Liver (tissue), 9 donors: Measurements from ENCODE around the gene CMTM2. TPM values are rescaled to one million over a fixed set of nuclear protein-coding genes. Genes with fewer than 3 reads are reported as not detected.

Experiments used
- DNase-seq: peaks from one replicate; pipeline ENCODE4 v3.0.0-alpha.2; 2017; ENCODE audit warnings: low spot score
- H3K27ac ChIP-seq, 2 donors: one replicate each; pipeline ENCODE4 v1.7.0; 2013; ENCODE audit warnings: inconsistent platforms in 2 of 2, low read length in 2 of 2, control low read depth in 1 of 2, low read depth in 1 of 2, mild to moderate bottlenecking in 1 of 2
- H3K27me3 ChIP-seq, 4 donors: one replicate each; pipeline versions ENCODE4 v1.6.1 to v1.7.0; 2013; ENCODE audit warnings: low read length in 3 of 4, inconsistent platforms in 1 of 4, mild to moderate bottlenecking in 1 of 4, moderate library complexity in 1 of 4; ENCODE audit not compliant: control insufficient read depth in 4 of 4, insufficient read depth in 4 of 4
- H3K36me3 ChIP-seq, 4 donors: one replicate each; pipeline versions ENCODE4 v1.6.1 to v1.7.0; 2013; ENCODE audit warnings: low read length in 3 of 4, mild to moderate bottlenecking in 3 of 4, low read depth in 1 of 4, moderate library complexity in 1 of 4; ENCODE audit not compliant: control insufficient read depth in 4 of 4, insufficient read depth in 3 of 4
- H3K4me1 ChIP-seq, 4 donors: one replicate each; pipeline versions ENCODE4 v1.6.1 to v1.7.0; 2013; ENCODE audit warnings: low read length in 3 of 4, mild to moderate bottlenecking in 3 of 4, moderate library complexity in 1 of 4; ENCODE audit not compliant: control insufficient read depth in 4 of 4, insufficient read depth in 4 of 4
- H3K4me3 ChIP-seq, 3 donors: one replicate each; pipeline versions ENCODE4 v1.6.1 to v1.7.0; 2013; ENCODE audit warnings: low read length in 3 of 3, control low read depth in 1 of 3, low read depth in 1 of 3, mild to moderate bottlenecking in 1 of 3
- H3K9ac ChIP-seq, 2 donors: one replicate each; pipeline ENCODE4 v1.7.0; 2013; ENCODE audit warnings: low read length in 2 of 2, mild to moderate bottlenecking in 2 of 2, moderate library complexity in 2 of 2, control low read depth in 1 of 2, low read depth in 1 of 2
- H3K9me3 ChIP-seq, 4 donors: one replicate each; pipeline versions ENCODE4 v1.6.1 to v1.7.0; 2013; ENCODE audit warnings: low read length in 3 of 4; ENCODE audit not compliant: control insufficient read depth in 4 of 4
- EGR1 ChIP-seq, 2 donors: IDR thresholded peaks; 2 replicates each; pipeline ENCODE4 v1.6.1; 2016 to 2018; ENCODE audit warnings: antibody characterized with exemption in 2 of 2, low read depth in 2 of 2
- FOXA1 ChIP-seq: IDR thresholded peaks from 2 replicates; pipeline ENCODE4 v1.6.1; 2016; ENCODE audit warnings: antibody characterized with exemption
- FOXA2 ChIP-seq: IDR thresholded peaks from 2 replicates; pipeline ENCODE4 v1.6.1; 2016; ENCODE audit warnings: antibody characterized with exemption
- HNF4A ChIP-seq, 2 donors: conservative IDR thresholded peaks; 2 replicates each; pipeline ENCODE4 v1.6.1; 2016; ENCODE audit warnings: antibody characterized with exemption in 2 of 2, mild to moderate bottlenecking in 2 of 2
- JUND ChIP-seq, 2 donors: IDR thresholded peaks; 2 replicates each; pipeline ENCODE4 v1.6.1; 2016; ENCODE audit warnings: antibody characterized with exemption in 2 of 2
- NR2F2 ChIP-seq: IDR thresholded peaks from 2 replicates; pipeline ENCODE4 v1.6.1; 2016; ENCODE audit warnings: antibody characterized with exemption
- RAD21 ChIP-seq, 2 donors: IDR thresholded peaks; 2 replicates each; pipeline ENCODE4 v1.6.1; 2016; ENCODE audit warnings: antibody characterized with exemption in 2 of 2, mild to moderate bottlenecking in 2 of 2
- WGBS: extraction: QIAGEN DNeasy Blood & Tissue Kit; methylation state at CpG from one replicate; pipeline ENCODE4 v1.1.7; 2013; 5-methylcytosine and 5-hydroxymethylcytosine counted together
- polyA plus RNA-seq, 2 donors: library from polyadenylated mRNA; stranded (reverse) in 1 of 2; unstranded in 1 of 2; fragments of 200-250 nt in 1 of 2; fragments of >200 nt in 1 of 2; fragmentation: Nextera tagmentation in 1 of 2; extraction: Ambion mirVana in 1 of 2; gene quantifications; one replicate each; pipeline versions ENCODE4 v1.2.1 to v1.2.3, GENCODE V29; 2013 to 2015
- total RNA-seq, 2 donors: library from RNA; depleted of rRNA; stranded (reverse); fragments of >200 nt; gene quantifications; one replicate each; pipeline ENCODE4 v1.2.3, GENCODE V29; 2014
- TF ChIP-seq, protein P1 (sequence below): IDR thresholded peaks from 2 replicates; pipeline ENCODE4 v1.6.1; 2016; ENCODE audit warnings: antibody characterized with exemption, mild to moderate bottlenecking
- TF ChIP-seq, protein P2 (sequence below): IDR thresholded peaks from 2 replicates; pipeline ENCODE4 v1.6.1; 2016; ENCODE audit warnings: antibody characterized with exemption
- TF ChIP-seq, protein P3 (sequence below): fragments of 150-350 bp; IDR thresholded peaks from 2 replicates; pipeline ENCODE4 v1.5.1; 2017; ENCODE audit warnings: improper control_type of control experiment, low read depth, low read length; ENCODE audit not compliant: missing input control
- TF ChIP-seq, protein P4 (sequence below): IDR thresholded peaks from 2 replicates; pipeline ENCODE4 v1.6.1; 2016; ENCODE audit warnings: antibody characterized with exemption
- donor health status: healthy.
- donor health status: healthy.
- donor health status: healthy.
- donor health status: healthy.
- donor health status: healthy.

The CMTM2 gene
- total and polyA plus RNA-seq, 4 donors: 0.50 to 1.1 (median 0.62) TPM

DNA sequence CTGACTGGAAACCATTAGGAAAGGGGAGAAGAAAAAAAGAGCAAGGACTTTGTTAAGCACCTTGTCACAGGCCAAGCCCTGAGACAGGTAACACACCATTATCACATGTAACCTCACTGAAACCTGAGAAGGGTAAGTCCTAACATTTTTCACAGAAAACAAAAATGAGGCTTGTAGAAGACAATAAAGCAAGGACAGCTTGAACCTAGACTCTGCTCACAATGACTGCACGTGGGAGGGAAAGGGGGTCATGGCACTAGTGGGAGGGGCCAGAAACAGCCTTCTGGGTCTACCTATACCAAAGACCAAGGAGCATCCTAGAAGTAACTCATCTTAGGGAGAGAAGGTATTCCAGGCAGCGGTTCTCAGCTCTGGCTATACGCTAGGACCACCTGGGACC, 36.9 kb upstream of the CMTM2 start (continued):
- TF ChIP-seq, protein P1, sequence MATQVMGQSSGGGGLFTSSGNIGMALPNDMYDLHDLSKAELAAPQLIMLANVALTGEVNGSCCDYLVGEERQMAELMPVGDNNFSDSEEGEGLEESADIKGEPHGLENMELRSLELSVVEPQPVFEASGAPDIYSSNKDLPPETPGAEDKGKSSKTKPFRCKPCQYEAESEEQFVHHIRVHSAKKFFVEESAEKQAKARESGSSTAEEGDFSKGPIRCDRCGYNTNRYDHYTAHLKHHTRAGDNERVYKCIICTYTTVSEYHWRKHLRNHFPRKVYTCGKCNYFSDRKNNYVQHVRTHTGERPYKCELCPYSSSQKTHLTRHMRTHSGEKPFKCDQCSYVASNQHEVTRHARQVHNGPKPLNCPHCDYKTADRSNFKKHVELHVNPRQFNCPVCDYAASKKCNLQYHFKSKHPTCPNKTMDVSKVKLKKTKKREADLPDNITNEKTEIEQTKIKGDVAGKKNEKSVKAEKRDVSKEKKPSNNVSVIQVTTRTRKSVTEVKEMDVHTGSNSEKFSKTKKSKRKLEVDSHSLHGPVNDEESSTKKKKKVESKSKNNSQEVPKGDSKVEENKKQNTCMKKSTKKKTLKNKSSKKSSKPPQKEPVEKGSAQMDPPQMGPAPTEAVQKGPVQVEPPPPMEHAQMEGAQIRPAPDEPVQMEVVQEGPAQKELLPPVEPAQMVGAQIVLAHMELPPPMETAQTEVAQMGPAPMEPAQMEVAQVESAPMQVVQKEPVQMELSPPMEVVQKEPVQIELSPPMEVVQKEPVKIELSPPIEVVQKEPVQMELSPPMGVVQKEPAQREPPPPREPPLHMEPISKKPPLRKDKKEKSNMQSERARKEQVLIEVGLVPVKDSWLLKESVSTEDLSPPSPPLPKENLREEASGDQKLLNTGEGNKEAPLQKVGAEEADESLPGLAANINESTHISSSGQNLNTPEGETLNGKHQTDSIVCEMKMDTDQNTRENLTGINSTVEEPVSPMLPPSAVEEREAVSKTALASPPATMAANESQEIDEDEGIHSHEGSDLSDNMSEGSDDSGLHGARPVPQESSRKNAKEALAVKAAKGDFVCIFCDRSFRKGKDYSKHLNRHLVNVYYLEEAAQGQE: no peak
- TF ChIP-seq EGR1 (IDR thresholded peaks at IDR 0.05; ENCODE audit: low read depth in 2 of 2) (no peak), FOXA2 (no peak)

DNA sequence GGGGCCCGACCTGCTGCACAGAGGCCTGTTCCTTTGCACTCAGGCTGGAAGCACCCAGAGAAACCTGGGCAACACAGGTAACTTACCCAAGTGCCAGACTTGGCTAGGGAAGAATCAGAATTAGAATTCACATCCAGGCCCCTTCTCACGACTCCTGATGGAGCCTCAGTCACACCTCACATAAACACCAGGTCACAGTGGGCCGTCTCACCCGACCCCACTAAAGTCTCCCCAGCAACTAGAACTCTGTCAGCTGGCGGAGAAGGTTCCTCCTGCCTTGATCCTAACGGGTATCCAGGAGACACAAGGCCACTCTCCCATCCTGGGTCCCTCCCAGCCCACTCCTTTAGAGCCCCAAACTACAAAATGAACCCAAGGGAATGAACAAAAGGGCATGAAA, 35.7 kb upstream of the CMTM2 start:
- peaks cover 5 to 11% (median 7%) of the 10 kb centered on the region in 4 donors for H3K36me3 ChIP-seq
- peaks cover 0 to 3% (median 0%) of the 10 kb centered on the region in 4 donors for H3K4me1 ChIP-seq
- no peak overlapping the region for H3K27ac ChIP-seq
- TF ChIP-seq RAD21 (IDR thresholded peaks at IDR 0.05): no peak
- TF ChIP-seq FOXA2: no peak
- TF ChIP-seq, protein P2, sequence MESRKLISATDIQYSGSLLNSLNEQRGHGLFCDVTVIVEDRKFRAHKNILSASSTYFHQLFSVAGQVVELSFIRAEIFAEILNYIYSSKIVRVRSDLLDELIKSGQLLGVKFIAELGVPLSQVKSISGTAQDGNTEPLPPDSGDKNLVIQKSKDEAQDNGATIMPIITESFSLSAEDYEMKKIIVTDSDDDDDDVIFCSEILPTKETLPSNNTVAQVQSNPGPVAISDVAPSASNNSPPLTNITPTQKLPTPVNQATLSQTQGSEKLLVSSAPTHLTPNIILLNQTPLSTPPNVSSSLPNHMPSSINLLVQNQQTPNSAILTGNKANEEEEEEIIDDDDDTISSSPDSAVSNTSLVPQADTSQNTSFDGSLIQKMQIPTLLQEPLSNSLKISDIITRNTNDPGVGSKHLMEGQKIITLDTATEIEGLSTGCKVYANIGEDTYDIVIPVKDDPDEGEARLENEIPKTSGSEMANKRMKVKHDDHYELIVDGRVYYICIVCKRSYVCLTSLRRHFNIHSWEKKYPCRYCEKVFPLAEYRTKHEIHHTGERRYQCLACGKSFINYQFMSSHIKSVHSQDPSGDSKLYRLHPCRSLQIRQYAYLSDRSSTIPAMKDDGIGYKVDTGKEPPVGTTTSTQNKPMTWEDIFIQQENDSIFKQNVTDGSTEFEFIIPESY: no peak
- no peak for TF ChIP-seq EGR1 (IDR thresholded peaks at IDR 0.05; ENCODE audit: low read depth in 2 of 2)
- TF ChIP-seq, protein P3, sequence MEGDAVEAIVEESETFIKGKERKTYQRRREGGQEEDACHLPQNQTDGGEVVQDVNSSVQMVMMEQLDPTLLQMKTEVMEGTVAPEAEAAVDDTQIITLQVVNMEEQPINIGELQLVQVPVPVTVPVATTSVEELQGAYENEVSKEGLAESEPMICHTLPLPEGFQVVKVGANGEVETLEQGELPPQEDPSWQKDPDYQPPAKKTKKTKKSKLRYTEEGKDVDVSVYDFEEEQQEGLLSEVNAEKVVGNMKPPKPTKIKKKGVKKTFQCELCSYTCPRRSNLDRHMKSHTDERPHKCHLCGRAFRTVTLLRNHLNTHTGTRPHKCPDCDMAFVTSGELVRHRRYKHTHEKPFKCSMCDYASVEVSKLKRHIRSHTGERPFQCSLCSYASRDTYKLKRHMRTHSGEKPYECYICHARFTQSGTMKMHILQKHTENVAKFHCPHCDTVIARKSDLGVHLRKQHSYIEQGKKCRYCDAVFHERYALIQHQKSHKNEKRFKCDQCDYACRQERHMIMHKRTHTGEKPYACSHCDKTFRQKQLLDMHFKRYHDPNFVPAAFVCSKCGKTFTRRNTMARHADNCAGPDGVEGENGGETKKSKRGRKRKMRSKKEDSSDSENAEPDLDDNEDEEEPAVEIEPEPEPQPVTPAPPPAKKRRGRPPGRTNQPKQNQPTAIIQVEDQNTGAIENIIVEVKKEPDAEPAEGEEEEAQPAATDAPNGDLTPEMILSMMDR: no peak
- no peak for TF ChIP-seq NR2F2
- no peak for TF ChIP-seq FOXA1
- TF ChIP-seq JUND (IDR thresholded peaks at IDR 0.05): no peak
- WGBS: 93% methylated on average over 6 of the region's 6 CpGs
- no peak overlapping the region for H3K9ac ChIP-seq
- no peak overlapping the region for H3K4me3 ChIP-seq
- DNase-seq: no peak
- H3K27me3 ChIP-seq: no peaks in the 10 kb centered on the region
- no peaks in the 10 kb centered on the region for H3K9me3 ChIP-seq

DNA sequence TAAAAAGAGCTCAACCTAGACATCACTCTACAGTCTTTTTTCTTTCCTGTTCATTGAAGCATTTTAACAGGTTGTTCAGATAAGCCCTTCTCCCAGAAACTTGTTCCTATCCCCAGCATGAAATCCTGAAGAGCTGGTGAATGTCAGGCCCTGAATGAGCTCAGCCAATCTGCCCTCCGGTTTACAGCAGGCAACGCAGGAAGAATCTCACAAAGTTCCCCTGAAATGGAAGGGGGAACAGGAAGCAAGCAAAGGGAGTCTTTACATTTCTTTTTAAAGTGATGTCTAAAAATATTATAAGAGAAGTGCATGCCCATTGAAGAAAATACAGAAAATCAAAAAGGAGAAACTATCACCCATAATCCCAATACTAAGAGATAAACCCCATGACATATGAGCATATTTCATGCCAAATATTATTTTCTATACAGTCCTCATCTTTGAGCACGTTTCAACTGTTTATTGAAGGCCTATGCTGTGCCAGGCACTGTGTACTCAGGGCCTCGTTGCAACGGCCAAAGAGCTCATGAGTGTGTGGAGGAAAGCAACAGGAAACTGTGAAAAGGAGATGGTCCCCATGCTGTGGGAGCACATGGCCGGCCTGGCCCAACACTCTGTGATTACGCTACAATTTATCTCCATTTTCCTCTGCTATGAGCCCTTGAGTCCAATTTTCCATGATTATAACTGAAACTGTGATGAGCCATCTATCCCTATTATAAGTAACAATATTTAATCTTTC, 35.1 kb upstream of the CMTM2 start:
- WGBS: 76% methylated on average over 7 of the region's 7 CpGs
- H3K27ac ChIP-seq: no peak overlapping the region
- TF ChIP-seq, protein P2: no peak
- TF ChIP-seq, protein P4, sequence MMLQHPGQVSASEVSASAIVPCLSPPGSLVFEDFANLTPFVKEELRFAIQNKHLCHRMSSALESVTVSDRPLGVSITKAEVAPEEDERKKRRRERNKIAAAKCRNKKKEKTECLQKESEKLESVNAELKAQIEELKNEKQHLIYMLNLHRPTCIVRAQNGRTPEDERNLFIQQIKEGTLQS: no peak
- no peak for TF ChIP-seq HNF4A (conservative IDR thresholded peaks at IDR 0.05)
- no peak for TF ChIP-seq EGR1 (IDR thresholded peaks at IDR 0.05; ENCODE audit: low read depth in 2 of 2)
- TF ChIP-seq, protein P1: no peak
- TF ChIP-seq, protein P3: no peak
- no peak for TF ChIP-seq RAD21 (IDR thresholded peaks at IDR 0.05)

More for the DNA sequence above, 35.1 kb upstream of the CMTM2 start:
- no peak for DNase-seq
- peaks cover 0 to 10% (median 3%) of the 10 kb centered on the region in 4 donors for H3K4me1 ChIP-seq
- H3K27me3 ChIP-seq: no peaks in the 10 kb centered on the region
- no peak overlapping the region for H3K4me3 ChIP-seq
- H3K36me3 ChIP-seq: peaks cover 4 to 11% (median 7%) of the 10 kb centered on the region in 4 donors
- H3K9ac ChIP-seq: no peak overlapping the region
- no peaks in the 10 kb centered on the region for H3K9me3 ChIP-seq
